Neural cell (in vitro differentiated cells): ENCODE measurements around the gene EPHA2. TPM values are rescaled to one million over a fixed set of nuclear protein-coding genes. Genes with fewer than 3 reads are reported as not detected.

Experiments used
- H2AFZ ChIP-seq: fragments of 200-600, 300-800 bp; sonication (generic), shearing (Covaris generic); 2 replicates; pipeline ENCODE4 v1.6.0; 2014; ENCODE audit warnings: low read depth, mild to moderate bottlenecking, antibody characterized with exemption, low read length, moderate library complexity
- H3F3A ChIP-seq: fragments of 200-600 bp; shearing (Covaris generic); 2 replicates; pipeline ENCODE4 v1.6.1; 2016; ENCODE audit warnings: mild to moderate bottlenecking, moderate library complexity, mixed read lengths, antibody characterized with exemption, low read length; ENCODE audit not compliant: insufficient read depth, poor library complexity, severe bottlenecking
- H3K27ac ChIP-seq: fragments of 200-600, 300-800 bp; sonication (generic), shearing (Covaris generic); 2 replicates; pipeline ENCODE4 v1.5.1; 2014; ENCODE audit warnings: mild to moderate bottlenecking, low read length, moderate library complexity
- H3K27me3 ChIP-seq: fragments of 300-800, 200-600 bp; sonication (generic), shearing (Covaris generic); 2 replicates; pipeline ENCODE4 v1.6.0; 2014; ENCODE audit warnings: mild to moderate bottlenecking, low read depth, low read length, moderate library complexity; ENCODE audit not compliant: insufficient read depth
- H3K36me3 ChIP-seq: fragments of 300-800, 200-600 bp; sonication (generic), shearing (Covaris generic); 2 replicates; pipeline ENCODE4 v1.5.1; 2014; ENCODE audit warnings: mild to moderate bottlenecking, antibody characterized with exemption, low read length, moderate library complexity; ENCODE audit not compliant: insufficient read depth
- H3K4me2 ChIP-seq: fragments of 300-800, 200-600 bp; sonication (generic), shearing (Covaris generic); 2 replicates; pipeline ENCODE4 v1.6.0; 2014; ENCODE audit warnings: mild to moderate bottlenecking, low read length
- H3K4me3 ChIP-seq: fragments of 300-800, 200-600 bp; sonication (generic), shearing (Covaris generic); 2 replicates; pipeline ENCODE4 v1.5.1; 2014; ENCODE audit warnings: mild to moderate bottlenecking, low read length, moderate library complexity
- H3K79me2 ChIP-seq: fragments of 200-600 bp; shearing (Covaris generic); replicated peaks from 2 replicates; pipeline ENCODE4 v1.6.0; 2014; ENCODE audit warnings: mild to moderate bottlenecking, low read length, moderate library complexity; ENCODE audit not compliant: insufficient read depth
- H3K9ac ChIP-seq: fragments of 300-800, 200-600 bp; sonication (generic), shearing (Covaris generic); 2 replicates; pipeline ENCODE4 v1.6.1; 2016; ENCODE audit warnings: mild to moderate bottlenecking, low read length, mixed read lengths
- H3K9me2 ChIP-seq: fragments of 200-600 bp; shearing (Covaris generic); 2 replicates; pipeline ENCODE4 v1.6.1; 2016; ENCODE audit warnings: mild to moderate bottlenecking, low read length, mixed read lengths; ENCODE audit not compliant: insufficient read depth
- H3K9me3 ChIP-seq: fragments of 200-600, 300-800 bp; sonication (generic), shearing (Covaris generic); 2 replicates; pipeline ENCODE4 v1.6.1; 2016; ENCODE audit warnings: mild to moderate bottlenecking, mixed run types, low read length, moderate library complexity, mixed read lengths
- H4K20me1 ChIP-seq: fragments of 200-600 bp; shearing (Covaris generic); 2 replicates; pipeline ENCODE4 v1.6.1; 2016; ENCODE audit warnings: mild to moderate bottlenecking, mixed run types; ENCODE audit not compliant: insufficient read depth
- CTCF ChIP-seq: fragments of 450-650 bp; IDR thresholded peaks from 2 replicates; pipeline ENCODE4 v1.5.1; 2014; ENCODE audit warnings: antibody characterized with exemption, mild to moderate bottlenecking, moderate library complexity; ENCODE audit not compliant: poor library complexity, severe bottlenecking
- EP300 ChIP-seq: fragments of 450-650 bp; conservative IDR thresholded peaks from 2 replicates; pipeline ENCODE4 v1.6.1; 2014; ENCODE audit warnings: antibody characterized with exemption, mild to moderate bottlenecking, moderate library complexity; ENCODE audit not compliant: poor library complexity, severe bottlenecking
- MXI1 ChIP-seq: fragments of 450-650 bp; conservative IDR thresholded peaks from 2 replicates; pipeline ENCODE4 v1.6.1; 2014; ENCODE audit warnings: antibody characterized with exemption, mild to moderate bottlenecking; ENCODE audit not compliant: poor library complexity, severe bottlenecking
- POLR2AphosphoS5 ChIP-seq: IDR thresholded peaks from 2 replicates; pipeline ENCODE4 v1.6.1; 2012
- RAD21 ChIP-seq: fragments of 450-650 bp; conservative IDR thresholded peaks from 2 replicates; pipeline ENCODE4 v1.6.1; 2014; ENCODE audit warnings: antibody characterized with exemption, mild to moderate bottlenecking, moderate library complexity
- REST ChIP-seq: IDR thresholded peaks from 2 replicates; pipeline ENCODE4 v1.6.1; 2012; ENCODE audit warnings: borderline replicate concordance
- SMC3 ChIP-seq: fragments of 450-650 bp; conservative IDR thresholded peaks from 2 replicates; pipeline ENCODE4 v1.6.1; 2014; ENCODE audit warnings: antibody characterized with exemption, mild to moderate bottlenecking, moderate library complexity; ENCODE audit not compliant: poor library complexity
- TAF1 ChIP-seq: IDR thresholded peaks from 2 replicates; pipeline ENCODE4 v1.6.1; 2012; ENCODE audit warnings: low read depth
- polyA plus RNA-seq: library from polyadenylated mRNA; depleted of rRNA; stranded (reverse); fragments of >200 nt; gene quantifications from 2 replicates; pipeline ENCODE4 v1.2.3, GENCODE V29; 2014

Gene EPHA2
- polyA plus RNA-seq, 1 donor from 2014 or later: 0.63 TPM

GRCh38 chr1:16078925-16079656, 76.8 kb downstream of the EPHA2 start:
- Histone ChIP-seq H2AFZ (no peak overlapping the region), H3K9me3 (no peaks in the 10 kb centered on the region), H3K27ac (no peak overlapping the region), H3K4me3 (no peak overlapping the region), H4K20me1 (no peaks in the 10 kb centered on the region), H3F3A (no peaks in the 10 kb centered on the region), H3K9me2 (no peaks in the 10 kb centered on the region), H3K27me3 (peaks cover 4% of the 10 kb centered on the region), H3K79me2 (no peaks in the 10 kb centered on the region), H3K4me2 (no peak overlapping the region), H3K9ac (no peak overlapping the region), H3K36me3 (no peaks in the 10 kb centered on the region)
- TF ChIP-seq RAD21: peak; percentile 99
- peak; percentile 97 for TF ChIP-seq CTCF
- TF ChIP-seq MXI1: no peak
- peak; percentile 98 for TF ChIP-seq SMC3
- no peak for TF ChIP-seq TAF1
- no peak for TF ChIP-seq EP300

GRCh38 chr1:16077406-16078245, 78.2 kb downstream of the EPHA2 start:
- H3K4me3 ChIP-seq: no peak overlapping the region
- no peak overlapping the region for H3K27ac ChIP-seq
- H3F3A ChIP-seq: no peaks in the 10 kb centered on the region
- H3K36me3 ChIP-seq: no peaks in the 10 kb centered on the region
- H3K9ac ChIP-seq: no peak overlapping the region
- no peaks in the 10 kb centered on the region for H3K9me3 ChIP-seq
- no peaks in the 10 kb centered on the region for H3K9me2 ChIP-seq
- TF ChIP-seq EP300: no peak
- no peak for TF ChIP-seq REST
- TF ChIP-seq POLR2AphosphoS5: no peak
- H4K20me1 ChIP-seq: no peaks in the 10 kb centered on the region
- H3K27me3 ChIP-seq: peaks cover 10% of the 10 kb centered on the region
- no peak overlapping the region for H3K4me2 ChIP-seq
- no peak overlapping the region for H2AFZ ChIP-seq
- no peaks in the 10 kb centered on the region for H3K79me2 ChIP-seq
